Sigmoid colon (tissue), 7 donors: ENCODE data around the gene TNS1. TPM values are rescaled to one million over a fixed set of nuclear protein-coding genes. Genes with fewer than 3 reads are reported as not detected.

Source experiments
- DNase-seq: peaks from one replicate; pipeline ENCODE4 v3.0.0-alpha.2; 2019
- H3K27ac ChIP-seq, 4 donors: fragments of 200-600 bp; sonication (generic); one replicate each; pipeline ENCODE4 v1.5.1; 2016 to 2019; ENCODE audit warnings: mild to moderate bottlenecking in 1 of 4
- H3K27me3 ChIP-seq, 3 donors: fragments of 200-600 bp; sonication (generic); one replicate each; pipeline ENCODE4 v1.5.1; 2019; ENCODE audit warnings: mild to moderate bottlenecking in 1 of 3
- H3K36me3 ChIP-seq, 4 donors: fragments of 200-600 bp; sonication (generic); one replicate each; pipeline ENCODE4 v1.5.1; 2016 to 2019
- H3K4me1 ChIP-seq, 4 donors: fragments of 200-600 bp; sonication (generic); one replicate each; pipeline ENCODE4 v1.5.1; 2017 to 2019
- H3K4me3 ChIP-seq, 4 donors: fragments of 200-600 bp; sonication (generic); one replicate each; pipeline ENCODE4 v1.5.1; 2017 to 2019; ENCODE audit warnings: mild to moderate bottlenecking in 2 of 4, moderate library complexity in 1 of 4
- H3K9me3 ChIP-seq, 4 donors: fragments of 200-600 bp in 3 of 4; sonication (generic) in 3 of 4; one replicate each; pipeline versions ENCODE4 v1.5.1 to v1.6.1; 2013 to 2019
- CTCF ChIP-seq, 4 experiments: fragments of 450-650 bp in 3 of 4; fragments of 200-600 bp in 1 of 4; IDR thresholded peaks; one replicate each; pipeline ENCODE4 v1.5.1; 2016 to 2019; ENCODE audit warnings: antibody characterized with exemption in 4 of 4, mild to moderate bottlenecking in 3 of 4, moderate library complexity in 2 of 4
- EP300 ChIP-seq, 4 donors: sonication (generic); formaldehyde crosslinking; IDR thresholded peaks; one replicate each; pipeline ENCODE4 v1.6.1; 2017; ENCODE audit warnings: antibody characterized with exemption in 4 of 4
- POLR2A ChIP-seq, 2 donors: fragments of 450-650 bp; IDR thresholded peaks; one replicate each; pipeline ENCODE4 v1.6.1; 2016; ENCODE audit warnings: antibody characterized with exemption in 2 of 2, mild to moderate bottlenecking in 2 of 2, moderate library complexity in 2 of 2
- POLR2AphosphoS5 ChIP-seq, 4 donors: sonication (generic); formaldehyde crosslinking; IDR thresholded peaks; one replicate each; pipeline ENCODE4 v1.6.1; 2017; ENCODE audit warnings: antibody characterized with exemption in 4 of 4
- WGBS, 2 donors: extraction: QIAGEN DNeasy Blood & Tissue Kit; methylation state at CpG; one replicate each; pipeline ENCODE4 v1.1.7; 2013; 5-methylcytosine and 5-hydroxymethylcytosine counted together
- intact Hi-C: fragments of 100-400 bp; cut with DNase I; formaldehyde crosslinking; loops from one replicate; pipeline ENCODE4 v1.15.1; 2023
- polyA plus RNA-seq, 3 donors: library from polyadenylated mRNA; stranded (reverse); fragments of 200-250 nt; gene quantifications; one replicate each; pipeline ENCODE4 v1.2.3, GENCODE V29; 2013
- total RNA-seq, 4 donors: library from RNA; depleted of rRNA; stranded (reverse); fragments of >200 nt; gene quantifications; one replicate each; pipeline ENCODE4 v1.1.0, GENCODE V29; 2016
- donor health status: healthy with polysubstance abuse.
- donor health status: Bipolar disorder and iron deficiency.
- donor health status: healthy.

Gene TNS1
- total and polyA plus RNA-seq, 7 donors: 3.7 to 1,607 (median 444) TPM

GRCh38 chr2:218031261-218031660, 28.5 kb upstream of the TNS1 start:
- Histone ChIP-seq H3K27ac (no peak overlapping the region), H3K4me1 (peaks cover 0 to 29% (median 10%) of the 10 kb centered on the region in 4 donors), H3K36me3 (no peaks in the 10 kb centered on the region), H3K4me3 (no peak overlapping the region), H3K27me3 (no peaks in the 10 kb centered on the region), H3K9me3 (no peaks in the 10 kb centered on the region)
- TF ChIP-seq EP300 (IDR thresholded peaks at IDR 0.05) (no peak), POLR2A (IDR thresholded peaks at IDR 0.05) (no peak), POLR2AphosphoS5 (IDR thresholded peaks at IDR 0.05) (no peak), CTCF (IDR thresholded peaks at IDR 0.05) (no peak)
- intact Hi-C loops: no loop called here
- 96 to 97% methylated on average over 1 of the region's 1 CpG for WGBS, 2 donors
- no peak for DNase-seq

GRCh38 chr2:218030409-218031195, 27.8 kb upstream of the TNS1 start:
- peak; percentile 39 for DNase-seq
- Histone ChIP-seq H3K4me3 (no peak overlapping the region), H3K4me1 (peaks cover 0 to 29% (median 10%) of the 10 kb centered on the region in 4 donors), H3K9me3 (no peaks in the 10 kb centered on the region), H3K36me3 (no peaks in the 10 kb centered on the region), H3K27ac (no peak overlapping the region), H3K27me3 (no peaks in the 10 kb centered on the region)
- TF ChIP-seq EP300 (IDR thresholded peaks at IDR 0.05) (no peak), POLR2AphosphoS5 (IDR thresholded peaks at IDR 0.05) (no peak), CTCF (IDR thresholded peaks at IDR 0.05) (no peak), POLR2A (IDR thresholded peaks at IDR 0.05) (no peak)
- 85 to 91% methylated on average over 7 of the region's 7 CpGs for WGBS, 2 donors
- intact Hi-C loops: no loop called here

- intact Hi-C loops: no loop called here
- peak; percentile 42 for DNase-seq
Measured at GRCh38 chr2:218029366-218030360, 26.9 kb upstream of the TNS1 start.

More at GRCh38 chr2:218029366-218030360, 26.9 kb upstream of the TNS1 start:
- H3K4me1 ChIP-seq: peaks cover 0 to 28% (median 8%) of the 10 kb centered on the region in 4 donors
- H3K9me3 ChIP-seq: no peaks in the 10 kb centered on the region
- H3K27me3 ChIP-seq: no peaks in the 10 kb centered on the region
- WGBS, 2 donors: 69 to 81% methylated on average over 17 of the region's 17 CpGs
- H3K4me3 ChIP-seq: no peak overlapping the region
- no peak for TF ChIP-seq POLR2AphosphoS5 (IDR thresholded peaks at IDR 0.05)
- no peak for TF ChIP-seq POLR2A (IDR thresholded peaks at IDR 0.05)
- no peak for TF ChIP-seq EP300 (IDR thresholded peaks at IDR 0.05)
- TF ChIP-seq CTCF (IDR thresholded peaks at IDR 0.05): no peak
- no peaks in the 10 kb centered on the region for H3K36me3 ChIP-seq
- no peak overlapping the region for H3K27ac ChIP-seq
